Stimulated activated CD4-positive, alpha-beta T cell treated with anti-CD3 and anti-CD28 coated beads, Interleukin-15, amount 100 ng/mL, for 48 hours (primary cell): Measurements from ENCODE around the gene FOXN1.

ENCODE experiments used
- DNase-seq, 2 donors: peaks; one replicate each; pipeline ENCODE4 v3.0.0-alpha.2; 2020; ENCODE audit warnings: low read depth in 2 of 2

The FOXN1 gene

GRCh38 chr17:28526381-28526780 lies 20.2 kb downstream of the FOXN1 start:
- no peak for DNase-seq

- DNase-seq: no peak
These were observed 21.1 kb downstream of the FOXN1 start for GRCh38 chr17:28527181-28527681.

DNA sequence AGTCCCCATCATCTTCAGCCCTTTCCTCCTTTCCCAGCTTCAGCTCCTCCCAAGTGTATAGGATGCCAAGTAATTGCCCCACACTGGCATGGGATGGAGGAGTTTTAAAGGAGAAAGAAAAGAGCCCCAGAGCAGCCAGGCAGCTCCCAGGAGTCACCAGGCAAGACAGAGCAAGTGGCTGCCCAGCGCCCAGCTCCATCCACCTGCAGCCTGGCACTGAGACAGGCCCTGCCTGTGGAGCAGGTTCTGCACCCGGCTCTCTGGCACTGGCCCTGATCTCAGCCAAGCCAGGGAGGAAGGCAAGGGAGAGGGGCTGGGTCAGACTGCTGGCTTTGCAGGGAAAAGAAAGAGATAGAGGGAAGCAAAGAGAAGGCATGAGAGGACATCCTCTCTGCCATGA lies 21.7 kb downstream of the FOXN1 start:
- DNase-seq: no peak

DNA sequence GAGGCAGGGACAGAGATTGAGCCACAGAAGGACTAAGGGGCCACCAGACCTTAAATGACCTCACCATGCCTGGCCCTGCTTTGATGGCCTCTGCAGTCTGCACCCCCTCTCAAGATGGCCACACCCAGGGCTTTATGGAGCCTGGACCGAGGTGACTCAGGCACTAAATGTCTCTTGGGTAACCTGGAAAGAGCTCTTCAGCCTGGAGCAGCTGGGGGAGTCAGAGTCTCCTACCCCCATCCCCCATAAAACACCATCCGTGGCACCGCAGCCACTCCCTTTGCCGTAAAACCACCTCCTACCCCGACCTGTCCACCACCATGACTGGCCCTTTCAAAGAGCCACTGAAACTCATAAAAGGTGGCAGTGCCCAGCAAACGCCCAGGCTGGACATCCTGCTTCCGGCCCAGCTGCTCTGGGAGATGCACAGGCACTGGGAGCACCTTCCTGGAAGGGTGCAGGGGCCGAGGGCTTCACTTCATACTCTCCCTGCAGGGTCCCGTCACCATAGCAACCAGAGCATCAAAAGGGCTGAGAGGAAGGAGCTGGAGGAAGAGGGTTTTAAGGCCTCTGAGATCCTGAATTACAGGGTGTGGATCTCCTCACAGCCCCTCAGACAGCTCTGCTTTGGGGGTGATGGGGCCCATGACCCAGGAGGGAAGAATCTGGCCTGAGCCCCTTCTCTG lies 22.3 kb downstream of the FOXN1 start:
- DNase-seq: no peak

DNA sequence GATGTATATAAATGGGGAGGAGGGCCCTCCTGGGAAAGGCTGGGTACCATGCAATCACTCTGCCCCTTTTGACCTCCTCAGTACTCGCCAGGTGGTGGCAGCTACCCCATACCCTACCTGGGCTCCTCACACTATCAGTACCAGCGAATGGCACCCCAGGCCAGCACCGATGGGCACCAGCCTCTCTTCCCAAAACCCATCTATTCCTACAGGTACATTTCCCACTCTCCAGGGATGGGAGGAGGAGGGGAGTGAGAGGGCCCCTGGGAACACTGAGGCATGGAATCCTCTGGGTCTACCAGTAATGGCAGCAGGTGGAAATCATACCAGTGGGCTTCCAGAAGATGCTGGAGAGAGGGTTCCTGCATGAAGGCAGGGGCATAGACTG lies 22.9 kb downstream of the FOXN1 start:
- no peak for DNase-seq

- no peak for DNase-seq
These were observed 24.1 kb downstream of the FOXN1 start for GRCh38 chr17:28530250-28530649.

GRCh38 chr17:28530926-28531325 lies 24.8 kb downstream of the FOXN1 start:
- DNase-seq: no peak

DNA sequence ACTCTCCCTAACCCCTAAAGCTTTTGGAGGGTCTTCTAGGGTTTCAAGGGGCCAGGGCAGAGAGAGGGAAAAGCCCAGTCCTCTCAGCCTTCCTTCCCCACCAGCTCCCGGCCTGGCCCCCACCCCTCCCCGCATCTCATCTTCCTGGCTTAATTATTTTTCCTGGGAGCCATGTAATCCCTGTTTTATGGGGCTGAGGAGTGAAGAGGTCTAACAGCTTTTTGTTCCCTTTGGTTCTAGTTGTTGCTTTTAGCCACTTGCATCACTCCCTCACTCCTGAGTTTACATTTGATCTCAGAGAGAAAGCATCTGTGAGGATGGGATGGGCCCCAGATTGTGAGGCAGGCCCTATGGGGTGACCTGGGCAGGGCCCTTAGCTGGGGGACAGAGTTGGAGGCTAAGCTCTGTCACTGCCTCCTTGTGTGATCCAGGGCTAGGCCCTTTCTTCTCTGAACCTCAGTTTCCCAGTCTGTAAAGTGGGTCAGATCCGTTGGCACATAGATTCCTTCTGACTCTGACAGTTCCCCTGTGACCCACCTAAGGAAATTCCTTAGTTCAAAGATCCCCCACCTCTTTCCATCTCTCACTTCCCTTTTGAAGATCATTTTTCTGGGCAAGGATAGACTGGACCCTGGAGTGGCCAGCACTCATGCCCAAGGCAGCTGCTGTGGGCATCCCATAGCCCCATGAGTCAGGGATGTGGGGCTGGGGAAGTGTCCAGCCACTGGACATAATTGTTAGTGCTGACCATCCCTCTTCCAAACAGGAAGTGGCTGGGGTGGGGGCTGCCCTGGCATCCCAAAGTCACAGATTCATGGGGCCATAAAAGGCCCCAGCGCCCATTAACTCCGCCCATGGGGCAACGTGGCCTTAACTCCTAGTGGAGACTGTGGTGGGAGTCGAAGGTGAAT lies 26.2 kb downstream of the FOXN1 start:
- DNase-seq: no peak

- no peak for DNase-seq
These were observed 27.1 kb downstream of the FOXN1 start for GRCh38 chr17:28533091-28533807.

- no peak for DNase-seq
These were observed 28.7 kb downstream of the FOXN1 start for GRCh38 chr17:28534740-28535375.

DNA sequence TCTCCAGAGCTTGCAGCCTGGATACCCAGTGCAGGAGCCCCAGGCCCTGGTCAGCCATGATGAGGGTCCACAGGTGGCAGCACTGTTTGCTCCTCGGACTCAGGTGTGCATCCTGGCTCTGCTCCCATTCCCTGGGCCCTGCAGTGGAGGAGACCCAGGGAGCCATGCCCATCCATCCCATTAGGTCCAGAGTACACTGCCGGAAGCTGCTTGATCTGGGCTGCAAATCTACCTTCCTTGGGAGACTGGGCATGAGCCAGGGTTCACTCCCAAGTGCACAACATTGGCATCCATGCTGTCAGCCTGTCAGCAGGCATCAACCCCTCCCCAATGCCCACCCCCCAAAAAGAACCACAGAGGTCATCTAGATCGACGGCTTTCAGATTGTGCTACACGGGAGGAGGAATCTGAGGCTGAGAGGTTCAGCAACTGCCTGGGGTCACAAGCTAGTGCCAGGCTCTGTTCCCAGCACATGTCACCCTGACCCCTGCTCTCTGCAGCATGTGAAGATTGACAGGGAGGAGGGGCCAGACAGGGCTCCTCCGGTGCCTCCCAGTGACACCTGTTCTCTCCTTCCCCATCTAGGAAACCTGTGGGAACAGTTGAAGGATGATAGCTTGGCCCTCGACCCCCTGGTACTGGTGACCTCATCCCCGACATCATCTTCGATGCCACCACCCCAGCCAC lies 30.5 kb downstream of the FOXN1 start:
- no peak for DNase-seq

GRCh38 chr17:28537219-28537610 lies 31.1 kb downstream of the FOXN1 start:
- no peak for DNase-seq

DNA sequence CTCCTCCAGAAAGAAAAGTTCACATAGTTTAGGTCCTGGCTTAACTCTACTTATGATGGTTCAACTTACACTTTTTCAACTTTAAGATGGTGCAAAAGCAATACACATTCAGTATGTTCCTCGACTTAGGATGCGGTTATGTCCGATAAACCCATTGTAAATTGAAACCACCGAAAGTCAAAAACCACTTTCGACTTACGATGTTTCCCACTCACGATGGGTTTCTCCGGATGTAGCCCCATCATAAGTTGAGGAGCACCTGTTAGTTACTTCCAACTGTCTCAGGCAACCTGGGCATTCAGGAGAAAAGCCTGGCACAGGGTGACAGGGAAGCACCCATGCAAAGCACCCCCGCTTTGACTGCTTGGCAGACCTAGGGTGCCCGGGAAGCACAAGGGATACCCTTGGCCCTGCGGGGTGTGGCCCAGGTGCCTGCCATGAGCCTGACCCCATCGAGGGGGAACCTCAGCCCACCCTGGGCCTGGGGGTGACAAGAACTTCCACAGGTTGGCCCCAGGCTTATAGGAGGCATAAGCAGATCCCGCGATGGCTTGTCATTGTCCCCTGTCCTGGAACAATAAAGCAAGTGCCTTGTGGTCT lies 32.2 kb downstream of the FOXN1 start:
- DNase-seq: no peak

GRCh38 chr17:28540231-28540630 lies 34.1 kb downstream of the FOXN1 start:
- no peak for DNase-seq

DNA sequence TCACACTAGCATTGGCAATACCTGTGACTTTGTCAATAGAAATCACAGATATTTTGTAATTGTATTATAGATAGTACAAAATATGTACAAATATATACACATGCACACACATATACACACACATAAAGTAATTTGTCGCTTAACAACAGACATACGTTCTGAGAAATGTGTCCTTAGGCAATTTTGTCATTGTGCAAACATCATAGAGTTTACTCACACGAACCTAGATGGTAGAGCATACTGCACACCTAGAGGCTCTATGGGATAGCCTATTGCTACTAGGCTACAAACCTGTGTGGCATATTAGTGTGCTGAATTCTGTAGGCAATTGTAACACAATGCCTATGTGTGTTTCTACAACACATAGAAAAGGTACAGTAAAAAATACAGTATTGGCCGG lies 35.3 kb downstream of the FOXN1 start:
- no peak for DNase-seq

DNA sequence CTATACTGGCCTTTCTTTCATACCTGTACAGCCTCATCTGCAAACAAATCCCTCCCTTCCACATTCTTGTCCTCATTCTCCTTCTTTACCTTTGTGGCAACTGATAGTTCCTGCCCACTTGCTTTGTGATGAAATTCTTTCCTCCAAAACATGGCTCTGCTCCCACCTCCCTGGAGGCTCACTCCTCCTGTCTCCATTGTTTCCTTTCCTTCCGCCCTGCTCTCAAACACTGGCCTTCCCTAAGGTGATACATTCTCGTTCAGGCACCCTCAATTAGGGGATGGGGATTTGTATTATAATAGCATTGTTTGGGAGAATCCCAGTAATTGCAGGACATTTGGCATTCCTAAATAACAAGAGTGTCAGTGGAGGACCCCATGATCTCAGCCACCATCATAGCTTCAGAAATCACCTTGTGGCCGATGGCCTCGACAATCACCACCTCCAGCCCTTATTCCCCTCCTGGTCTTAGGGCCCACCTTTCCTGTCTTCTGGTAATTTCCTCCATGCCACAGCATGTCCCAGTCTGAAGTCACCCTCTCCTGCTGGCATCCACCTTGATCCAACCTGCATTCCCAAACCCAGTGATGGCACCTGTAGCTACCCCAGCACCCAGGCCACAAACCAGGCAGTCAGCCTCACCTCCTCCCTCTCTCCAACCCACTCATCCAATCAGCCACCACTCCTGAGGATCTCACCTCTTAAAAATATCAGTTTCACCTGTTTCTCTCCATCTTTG lies 38.4 kb downstream of the FOXN1 start:
- DNase-seq: no peak

GRCh38 chr17:28545141-28545503 lies 39.0 kb downstream of the FOXN1 start:
- DNase-seq: no peak

GRCh38 chr17:28545787-28546415 lies 39.8 kb downstream of the FOXN1 start:
- DNase-seq: no peak

DNA sequence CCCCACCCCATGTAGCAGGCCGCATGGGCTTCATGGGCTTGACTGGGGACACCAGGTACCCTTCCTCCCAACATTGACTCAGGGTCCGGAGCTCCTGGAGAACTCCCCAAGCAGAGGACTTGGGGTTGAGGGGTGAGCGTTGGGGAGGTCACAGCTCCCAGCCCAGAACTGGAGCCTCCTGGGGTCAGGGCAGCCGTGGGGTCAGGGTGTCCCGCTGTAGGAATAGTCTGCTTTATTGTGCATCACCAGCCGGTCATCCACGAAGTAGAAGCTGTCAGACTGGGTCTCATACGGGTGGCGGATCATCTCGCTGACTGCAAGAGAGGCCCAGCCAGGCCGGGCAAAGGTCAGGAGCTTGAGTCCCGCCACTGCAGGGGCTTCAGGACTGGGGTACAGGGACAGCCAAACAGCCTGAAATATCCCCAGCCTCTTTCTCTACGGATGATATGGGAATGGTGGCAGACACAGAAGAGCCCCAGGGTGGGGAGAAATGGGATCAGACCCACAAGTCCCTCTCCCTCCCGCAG lies 41.0 kb downstream of the FOXN1 start:
- DNase-seq: no peak
